Testis (tissue), 3 donors: ENCODE data around the gene GYS1. TPM values are rescaled to one million over a fixed set of nuclear protein-coding genes. Genes with fewer than 3 reads are reported as not detected.

Source experiments
- DNase-seq: peaks from one replicate; pipeline ENCODE4 v3.0.0-alpha.2; 2019
- H3K27ac ChIP-seq, 2 donors: fragments of 200-600 bp; sonication (generic); one replicate each; pipeline ENCODE4 v1.5.1; 2019
- H3K27me3 ChIP-seq: fragments of 200-600 bp; sonication (generic); one replicate; pipeline ENCODE4 v1.5.1; 2019
- H3K36me3 ChIP-seq: fragments of 200-600 bp; sonication (generic); one replicate; pipeline ENCODE4 v1.5.1; 2017; ENCODE audit warnings: low read depth; ENCODE audit errors: missing control alignments
- H3K4me1 ChIP-seq: fragments of 200-600 bp; sonication (generic); one replicate; pipeline ENCODE4 v1.5.1; 2019
- H3K4me3 ChIP-seq, 2 donors: fragments of 200-600 bp; sonication (generic); one replicate each; pipeline ENCODE4 v1.5.1; 2017 to 2019
- H3K9me3 ChIP-seq: fragments of 200-600 bp; sonication (generic); one replicate; pipeline ENCODE4 v1.5.1; 2017
- CTCF ChIP-seq, 3 experiments: fragments of 450-650 bp in 2 of 3; fragments of 200-600 bp in 1 of 3; sonication (generic) in 1 of 3; IDR thresholded peaks; one replicate each; pipeline ENCODE4 v1.5.1; 2016 to 2019; ENCODE audit warnings: antibody characterized with exemption in 3 of 3, mild to moderate bottlenecking in 2 of 3, moderate library complexity in 1 of 3
- POLR2A ChIP-seq: fragments of 450-650 bp; IDR thresholded peaks from one replicate; pipeline ENCODE4 v1.6.1; 2017; ENCODE audit warnings: antibody characterized with exemption, mild to moderate bottlenecking, moderate library complexity
- WGBS, 2 donors: methylation state at CpG; one replicate each; pipeline ENCODE4 v1.1.5; 2018; 5-methylcytosine and 5-hydroxymethylcytosine counted together
- intact Hi-C: fragments of 100-400 bp; cut with DNase I; formaldehyde crosslinking; loops from one replicate; pipeline ENCODE4 v1.15.1; 2023; ENCODE audit warnings: low total_unique reads
- polyA plus RNA-seq: library from polyadenylated mRNA; stranded (reverse); fragments of 350-450 nt; fragmentation: Illumina TruSeq; extraction: RNeasy Lipid Tissue Mini Kit (QIAGEN cat#74804); gene quantifications from one replicate; pipeline ENCODE4 v1.2.3, GENCODE V29; 2014; ENCODE audit warnings: low read depth, low replicate concordance; ENCODE audit not compliant: insufficient read depth
- total RNA-seq, 2 donors: library from RNA; depleted of rRNA; stranded (reverse); fragments of >200 nt; gene quantifications; one replicate each; pipeline ENCODE4 v1.2.3, GENCODE V29; 2016

GYS1 gene
- total and polyA plus RNA-seq, 3 donors from 2014 or later: 13.8 to 23.6 (median 21.1) TPM

DNA sequence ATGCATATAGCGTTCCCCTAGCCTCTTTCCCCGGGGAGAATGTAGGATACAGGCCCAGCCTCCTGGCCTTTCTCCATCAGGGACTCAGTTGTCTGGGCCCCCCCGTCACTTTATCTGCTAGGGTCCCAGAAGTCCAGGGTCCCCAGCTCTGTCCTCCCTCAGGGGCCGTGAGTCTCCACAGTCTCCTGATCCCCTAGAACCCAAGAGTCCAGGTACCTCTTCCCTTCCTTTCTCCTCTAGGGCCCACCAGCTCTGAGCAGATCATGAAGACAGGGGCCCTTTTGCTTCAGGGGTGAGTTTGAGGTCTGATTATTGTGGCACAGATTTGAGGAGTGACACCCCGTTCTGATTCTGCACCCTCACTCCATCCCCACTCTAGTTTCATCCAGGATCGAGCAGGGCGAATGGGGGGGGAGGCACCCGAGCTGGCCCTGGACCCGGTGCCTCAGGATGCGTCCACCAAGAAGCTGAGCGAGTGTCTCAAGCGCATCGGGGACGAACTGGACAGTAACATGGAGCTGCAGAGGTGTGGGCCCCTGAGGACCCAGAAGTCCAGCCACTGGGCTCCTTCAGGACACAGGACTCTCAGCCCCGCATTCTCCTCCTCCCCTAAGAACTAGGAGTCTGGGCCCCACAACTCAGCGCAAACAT is 37.7 kb downstream of the GYS1 start:
- no peak for TF ChIP-seq CTCF (IDR thresholded peaks at IDR 0.05)
- TF ChIP-seq POLR2A: no peak
- no peaks in the 10 kb centered on the region for H3K9me3 ChIP-seq
- 16 to 35% methylated on average over 6 to 16 of the region's 16 CpGs for WGBS, 2 donors

GRCh38 chr19:48954595-48955307 is 38.4 kb downstream of the GYS1 start, which contains the start of gene BAX:
BAX (plus strand) TSS chr19:48954875; CDS start chr19:48954929, 54 bp downstream.
- intact Hi-C loops: no loop called here
- Histone ChIP-seq H3K36me3 (no peaks in the 10 kb centered on the region), H3K4me3 (peak within 1 kb of the TSS; percentile 81 to 82), H3K4me1 (peaks cover 10% of the 10 kb centered on the region), H3K9me3 (no peaks in the 10 kb centered on the region), H3K27ac (peak within 1 kb of the TSS; percentile 73 to 83), H3K27me3 (no peaks in the 10 kb centered on the region)
- WGBS, 2 donors: 0% methylated on average over 8 to 71 of the region's 71 CpGs
- peak in 1 of 3 experiments; percentile 29 for TF ChIP-seq CTCF (IDR thresholded peaks at IDR 0.05)
- no peak for TF ChIP-seq POLR2A
- peak; percentile 97 for DNase-seq

More for the DNA sequence above, 37.7 kb downstream of the GYS1 start:
- Histone ChIP-seq H3K4me3 (peak overlapping the region; percentile 81 to 82), H3K4me1 (peaks cover 10% of the 10 kb centered on the region), H3K36me3 (no peaks in the 10 kb centered on the region), H3K27me3 (no peaks in the 10 kb centered on the region), H3K27ac (peak overlapping the region; percentile 73 to 83)
- intact Hi-C loops: no loop called here
- no peak for DNase-seq

- 33 to 36% methylated on average over 11 of the region's 11 CpGs for WGBS, 2 donors
These were observed 39.0 kb downstream of the GYS1 start for GRCh38 chr19:48953990-48954594.

GRCh38 chr19:48953141-48953540 is 40.0 kb downstream of the GYS1 start:
- no peak for DNase-seq
- Histone ChIP-seq H3K4me3 (no peak overlapping the region), H3K36me3 (no peaks in the 10 kb centered on the region), H3K9me3 (no peaks in the 10 kb centered on the region), H3K4me1 (peaks cover 10% of the 10 kb centered on the region), H3K27ac (no peak overlapping the region), H3K27me3 (no peaks in the 10 kb centered on the region)
- TF ChIP-seq POLR2A (no peak), CTCF (IDR thresholded peaks at IDR 0.05) (no peak)
- intact Hi-C loops: no loop called here
- WGBS, 2 donors: 70 to 83% methylated on average over 4 of the region's 4 CpGs

More at GRCh38 chr19:48953990-48954594, 39.0 kb downstream of the GYS1 start:
- TF ChIP-seq POLR2A: no peak
- TF ChIP-seq CTCF (IDR thresholded peaks at IDR 0.05): no peak
- Histone ChIP-seq H3K36me3 (no peaks in the 10 kb centered on the region), H3K4me1 (peaks cover 10% of the 10 kb centered on the region), H3K27ac (peak overlapping the region; percentile 73 to 83), H3K4me3 (peak overlapping the region; percentile 81 to 82), H3K9me3 (no peaks in the 10 kb centered on the region), H3K27me3 (no peaks in the 10 kb centered on the region)
- peak; percentile 37 for DNase-seq
- intact Hi-C loops: no loop called here
